ENCODE measurements around the gene YTHDF1.

GRCh38 chr20:63169681-63170080, 46.2 kb downstream of the YTHDF1 start:
- TF ChIP-seq CTCF (IDR thresholded peaks at IDR 0.05) (no peak), POLR2A (IDR thresholded peaks at IDR 0.05) (no peak), POLR2AphosphoS5 (IDR thresholded peaks at IDR 0.05; ENCODE audit: insufficient read depth in 1 of 2, low read depth in 1 of 2) (no peak)

Measured in vagina (tissue), 2 donors.